Sigmoid colon (tissue), 7 donors: Measurements from ENCODE around the gene HES3. TPM values are rescaled to one million over a fixed set of nuclear protein-coding genes. Genes with fewer than 3 reads are reported as not detected.

ENCODE experiments used
- DNase-seq: peaks from one replicate; pipeline ENCODE4 v3.0.0-alpha.2; 2019
- H3K27ac ChIP-seq, 4 donors: fragments of 200-600 bp; sonication (generic); one replicate each; pipeline ENCODE4 v1.5.1; 2016 to 2019; ENCODE audit warnings: mild to moderate bottlenecking in 1 of 4
- H3K27me3 ChIP-seq, 3 donors: fragments of 200-600 bp; sonication (generic); one replicate each; pipeline ENCODE4 v1.5.1; 2019; ENCODE audit warnings: mild to moderate bottlenecking in 1 of 3
- H3K36me3 ChIP-seq, 4 donors: fragments of 200-600 bp; sonication (generic); one replicate each; pipeline ENCODE4 v1.5.1; 2016 to 2019
- H3K4me1 ChIP-seq, 4 donors: fragments of 200-600 bp; sonication (generic); one replicate each; pipeline ENCODE4 v1.5.1; 2017 to 2019
- H3K4me3 ChIP-seq, 4 donors: fragments of 200-600 bp; sonication (generic); one replicate each; pipeline ENCODE4 v1.5.1; 2017 to 2019; ENCODE audit warnings: mild to moderate bottlenecking in 2 of 4, moderate library complexity in 1 of 4
- H3K9me3 ChIP-seq, 4 donors: fragments of 200-600 bp in 3 of 4; sonication (generic) in 3 of 4; one replicate each; pipeline versions ENCODE4 v1.5.1 to v1.6.1; 2013 to 2019
- EP300 ChIP-seq, 4 donors: sonication (generic); formaldehyde crosslinking; IDR thresholded peaks; one replicate each; pipeline ENCODE4 v1.6.1; 2017; ENCODE audit warnings: antibody characterized with exemption in 4 of 4
- POLR2A ChIP-seq, 2 donors: fragments of 450-650 bp; IDR thresholded peaks; one replicate each; pipeline ENCODE4 v1.6.1; 2016; ENCODE audit warnings: antibody characterized with exemption in 2 of 2, mild to moderate bottlenecking in 2 of 2, moderate library complexity in 2 of 2
- POLR2AphosphoS5 ChIP-seq, 4 donors: sonication (generic); formaldehyde crosslinking; IDR thresholded peaks; one replicate each; pipeline ENCODE4 v1.6.1; 2017; ENCODE audit warnings: antibody characterized with exemption in 4 of 4
- WGBS, 2 donors: extraction: QIAGEN DNeasy Blood & Tissue Kit; methylation state at CpG; one replicate each; pipeline ENCODE4 v1.1.7; 2013; 5-methylcytosine and 5-hydroxymethylcytosine counted together
- intact Hi-C: fragments of 100-400 bp; cut with DNase I; formaldehyde crosslinking; loops from one replicate; pipeline ENCODE4 v1.15.1; 2023
- polyA plus RNA-seq, 3 donors: library from polyadenylated mRNA; stranded (reverse); fragments of 200-250 nt; gene quantifications; one replicate each; pipeline ENCODE4 v1.2.3, GENCODE V29; 2013
- total RNA-seq, 4 donors: library from RNA; depleted of rRNA; stranded (reverse); fragments of >200 nt; gene quantifications; one replicate each; pipeline ENCODE4 v1.1.0, GENCODE V29; 2016
- TF ChIP-seq, protein P1 (sequence below), 4 experiments: fragments of 450-650 bp in 3 of 4; fragments of 200-600 bp in 1 of 4; IDR thresholded peaks; one replicate each; pipeline ENCODE4 v1.5.1; 2016 to 2019; ENCODE audit warnings: antibody characterized with exemption in 4 of 4, mild to moderate bottlenecking in 3 of 4, moderate library complexity in 2 of 4
- donor health status: healthy with polysubstance abuse.
- donor health status: Bipolar disorder and iron deficiency.
- donor health status: healthy.

Gene HES3
- total and polyA plus RNA-seq, 7 donors, result not detected

DNA sequence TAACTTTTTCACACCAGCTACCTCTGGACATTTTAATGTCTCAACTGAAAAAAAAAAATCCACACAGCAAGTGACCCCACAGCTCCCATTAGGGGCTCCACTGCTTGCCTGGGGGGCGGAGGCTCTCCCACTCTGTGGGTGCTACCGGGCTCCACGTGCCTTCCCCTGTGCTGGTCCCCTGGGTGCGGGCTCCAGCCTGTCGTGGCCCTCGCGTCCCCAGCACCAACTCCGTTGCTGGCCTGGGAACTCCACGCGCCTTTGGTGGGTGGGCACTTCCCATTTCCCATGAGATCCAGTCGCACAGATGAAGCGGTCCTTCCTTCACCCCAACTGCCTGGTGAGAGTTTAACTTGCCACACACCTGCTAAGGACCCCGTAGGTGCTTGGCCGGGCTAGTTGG lies 44.0 kb downstream of the HES3 start:
- no peak for DNase-seq
- no peaks in the 10 kb centered on the region for H3K9me3 ChIP-seq
- no peaks in the 10 kb centered on the region for H3K27me3 ChIP-seq
- H3K36me3 ChIP-seq, result no peaks in the 10 kb centered on the region
- TF ChIP-seq EP300 (IDR thresholded peaks at IDR 0.05), result no peak
- TF ChIP-seq, protein P1, sequence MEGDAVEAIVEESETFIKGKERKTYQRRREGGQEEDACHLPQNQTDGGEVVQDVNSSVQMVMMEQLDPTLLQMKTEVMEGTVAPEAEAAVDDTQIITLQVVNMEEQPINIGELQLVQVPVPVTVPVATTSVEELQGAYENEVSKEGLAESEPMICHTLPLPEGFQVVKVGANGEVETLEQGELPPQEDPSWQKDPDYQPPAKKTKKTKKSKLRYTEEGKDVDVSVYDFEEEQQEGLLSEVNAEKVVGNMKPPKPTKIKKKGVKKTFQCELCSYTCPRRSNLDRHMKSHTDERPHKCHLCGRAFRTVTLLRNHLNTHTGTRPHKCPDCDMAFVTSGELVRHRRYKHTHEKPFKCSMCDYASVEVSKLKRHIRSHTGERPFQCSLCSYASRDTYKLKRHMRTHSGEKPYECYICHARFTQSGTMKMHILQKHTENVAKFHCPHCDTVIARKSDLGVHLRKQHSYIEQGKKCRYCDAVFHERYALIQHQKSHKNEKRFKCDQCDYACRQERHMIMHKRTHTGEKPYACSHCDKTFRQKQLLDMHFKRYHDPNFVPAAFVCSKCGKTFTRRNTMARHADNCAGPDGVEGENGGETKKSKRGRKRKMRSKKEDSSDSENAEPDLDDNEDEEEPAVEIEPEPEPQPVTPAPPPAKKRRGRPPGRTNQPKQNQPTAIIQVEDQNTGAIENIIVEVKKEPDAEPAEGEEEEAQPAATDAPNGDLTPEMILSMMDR (IDR thresholded peaks at IDR 0.05), result no peak
- TF ChIP-seq POLR2AphosphoS5 (IDR thresholded peaks at IDR 0.05), result no peak
- no peak for TF ChIP-seq POLR2A (IDR thresholded peaks at IDR 0.05)
- H3K4me3 ChIP-seq, result no peak overlapping the region
- WGBS, 2 donors, result 94 to 97% methylated on average over 14 of the region's 14 CpGs
- H3K4me1 ChIP-seq, result peaks cover 0 to 6% (median 3%) of the 10 kb centered on the region in 4 donors
- intact Hi-C loops, result no loop called here
- no peak overlapping the region for H3K27ac ChIP-seq

DNA sequence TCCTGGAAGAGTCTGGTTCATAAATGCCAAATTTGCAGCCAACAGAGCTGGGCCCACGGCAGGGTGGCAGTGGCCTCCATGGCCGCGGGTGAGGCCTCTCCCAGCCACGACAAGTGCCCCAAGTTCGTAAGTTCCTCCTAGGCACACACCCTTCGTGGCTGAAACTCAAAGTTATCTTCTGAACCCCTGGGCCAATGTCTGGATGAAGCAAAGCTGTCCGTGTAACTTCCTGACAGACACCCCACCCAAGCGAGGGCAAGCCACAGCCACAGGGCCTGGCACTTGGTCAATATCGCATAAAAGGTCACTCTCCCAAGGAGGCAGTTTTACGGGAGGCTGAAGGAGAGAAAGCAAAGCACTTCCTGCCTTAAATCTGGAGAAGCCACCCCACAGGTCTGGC lies 44.7 kb downstream of the HES3 start:
- no peak for DNase-seq
- H3K4me1 ChIP-seq, result peaks cover 0 to 6% (median 3%) of the 10 kb centered on the region in 4 donors
- H3K9me3 ChIP-seq, result no peaks in the 10 kb centered on the region
- TF ChIP-seq POLR2AphosphoS5 (IDR thresholded peaks at IDR 0.05) (no peak), POLR2A (IDR thresholded peaks at IDR 0.05) (no peak), EP300 (IDR thresholded peaks at IDR 0.05) (no peak)
- TF ChIP-seq, protein P1 (IDR thresholded peaks at IDR 0.05), result no peak
- H3K27me3 ChIP-seq, result no peaks in the 10 kb centered on the region
- no peak overlapping the region for H3K4me3 ChIP-seq
- peaks cover 0 to 6% (median 0%) of the 10 kb centered on the region in 4 donors for H3K36me3 ChIP-seq
- WGBS, 2 donors, result 84% methylated on average over 10 of the region's 10 CpGs
- intact Hi-C loops, result no loop called here
- H3K27ac ChIP-seq, result no peak overlapping the region

DNA sequence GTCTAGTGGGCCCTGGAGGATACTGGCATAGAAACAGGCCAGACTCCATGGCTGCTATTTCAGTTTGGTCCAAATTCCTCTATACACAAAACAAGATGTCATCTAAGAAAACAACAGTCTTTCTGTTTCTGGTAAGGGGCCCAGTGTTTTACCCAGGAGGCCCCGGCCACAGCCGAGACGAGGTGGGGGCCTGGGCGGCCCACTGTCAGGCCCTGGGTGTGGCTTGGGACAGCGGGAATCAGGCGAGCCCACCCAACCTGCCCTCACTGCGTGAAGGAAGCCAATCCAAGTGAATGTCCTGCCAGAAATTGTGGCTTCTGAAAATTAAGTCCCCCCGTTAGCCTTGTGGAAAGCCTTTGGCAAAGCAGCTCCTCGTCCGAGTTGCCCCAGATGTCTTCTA lies 48.1 kb downstream of the HES3 start:
- Histone ChIP-seq H3K9me3 (no peaks in the 10 kb centered on the region), H3K27me3 (no peaks in the 10 kb centered on the region), H3K27ac (no peak overlapping the region), H3K36me3 (peaks cover 0 to 12% (median 5%) of the 10 kb centered on the region in 4 donors), H3K4me3 (no peak overlapping the region), H3K4me1 (peaks cover 0 to 6% (median 3%) of the 10 kb centered on the region in 4 donors)
- WGBS, 2 donors, result 86 to 93% methylated on average over 10 of the region's 10 CpGs
- no peak for DNase-seq
- TF ChIP-seq POLR2A (IDR thresholded peaks at IDR 0.05), result no peak
- TF ChIP-seq, protein P1 (IDR thresholded peaks at IDR 0.05), result no peak
- no peak for TF ChIP-seq POLR2AphosphoS5 (IDR thresholded peaks at IDR 0.05)
- no peak for TF ChIP-seq EP300 (IDR thresholded peaks at IDR 0.05)
- intact Hi-C loops, result no loop called here

DNA sequence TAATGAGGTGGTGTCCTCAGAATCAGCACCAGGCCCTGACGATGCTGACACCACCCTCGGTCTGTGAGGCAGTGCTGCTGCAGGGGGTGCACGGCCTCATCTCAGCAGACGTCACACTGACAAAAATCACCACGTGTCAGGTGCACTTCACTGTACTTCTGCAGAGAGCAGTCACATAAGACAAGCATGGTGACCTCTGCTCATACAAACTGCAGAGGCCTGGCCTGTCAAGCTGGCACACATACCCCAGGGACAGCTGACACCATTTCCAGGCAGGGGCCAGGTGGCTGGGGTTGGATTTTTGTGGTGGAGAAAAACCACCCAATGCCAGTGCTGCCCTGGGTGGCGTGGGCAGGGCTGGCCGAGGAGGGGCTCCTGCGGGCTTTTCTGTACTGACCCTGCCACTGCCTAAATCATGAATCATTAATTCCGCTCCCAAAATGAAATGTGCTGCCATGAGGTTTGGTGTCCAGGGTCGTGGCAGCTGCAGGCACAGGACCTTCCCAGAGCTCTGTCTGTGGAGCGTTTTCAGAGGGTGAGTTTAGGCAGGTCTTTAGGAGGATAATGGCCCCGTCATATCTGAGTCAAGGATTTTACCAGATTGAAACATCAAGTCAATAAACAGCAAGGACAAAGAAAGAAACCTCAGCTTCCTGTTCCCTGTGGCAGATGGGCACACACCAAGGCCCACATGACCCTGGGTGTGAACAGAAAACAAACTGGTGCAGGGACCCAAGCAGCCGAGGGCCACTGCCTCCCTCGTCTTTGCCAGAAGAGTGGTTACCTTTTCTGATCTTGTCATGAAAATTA lies 50.3 kb downstream of the HES3 start:
- no peaks in the 10 kb centered on the region for H3K27me3 ChIP-seq
- H3K4me1 ChIP-seq, result no peaks in the 10 kb centered on the region
- no peaks in the 10 kb centered on the region for H3K9me3 ChIP-seq
- TF ChIP-seq POLR2A (IDR thresholded peaks at IDR 0.05) (no peak), POLR2AphosphoS5 (IDR thresholded peaks at IDR 0.05) (no peak), EP300 (IDR thresholded peaks at IDR 0.05) (no peak)
- TF ChIP-seq, protein P1 (IDR thresholded peaks at IDR 0.05), result no peak
- WGBS, 2 donors, result 89 to 92% methylated on average over 14 of the region's 14 CpGs
- no peak overlapping the region for H3K27ac ChIP-seq
- no peak for DNase-seq
- H3K4me3 ChIP-seq, result no peak overlapping the region
- peaks cover 0 to 12% (median 5%) of the 10 kb centered on the region in 4 donors for H3K36me3 ChIP-seq
- intact Hi-C loops, result no loop called here
